Activated CD4-positive, alpha-beta T cell treated with anti-CD3 and anti-CD28 coated beads, Interleukin-2, amount 50 U/mL, for 4 hours (primary cell): ENCODE data around the gene PGLYRP4.
A peak's percentile ranks its signal among the peaks of the same experiment; 100 is the strongest.
"Not testable (repeated sequence)": the region's sequence is repeated elsewhere in the genome, so short reads cannot be mapped to it uniquely, and the experiment has no call there.

Experiments
- DNase-seq, 2 experiments: peaks; one replicate each; pipeline ENCODE4 v3.0.0-alpha.2; 2020

Gene PGLYRP4

GRCh38 chr1:153355445-153356071 is 6.9 kb upstream of the PGLYRP4 start:
- DNase-seq = no peak

GRCh38 chr1:153354515-153355193 is 6.0 kb upstream of the PGLYRP4 start:
- DNase-seq = no peak

DNA sequence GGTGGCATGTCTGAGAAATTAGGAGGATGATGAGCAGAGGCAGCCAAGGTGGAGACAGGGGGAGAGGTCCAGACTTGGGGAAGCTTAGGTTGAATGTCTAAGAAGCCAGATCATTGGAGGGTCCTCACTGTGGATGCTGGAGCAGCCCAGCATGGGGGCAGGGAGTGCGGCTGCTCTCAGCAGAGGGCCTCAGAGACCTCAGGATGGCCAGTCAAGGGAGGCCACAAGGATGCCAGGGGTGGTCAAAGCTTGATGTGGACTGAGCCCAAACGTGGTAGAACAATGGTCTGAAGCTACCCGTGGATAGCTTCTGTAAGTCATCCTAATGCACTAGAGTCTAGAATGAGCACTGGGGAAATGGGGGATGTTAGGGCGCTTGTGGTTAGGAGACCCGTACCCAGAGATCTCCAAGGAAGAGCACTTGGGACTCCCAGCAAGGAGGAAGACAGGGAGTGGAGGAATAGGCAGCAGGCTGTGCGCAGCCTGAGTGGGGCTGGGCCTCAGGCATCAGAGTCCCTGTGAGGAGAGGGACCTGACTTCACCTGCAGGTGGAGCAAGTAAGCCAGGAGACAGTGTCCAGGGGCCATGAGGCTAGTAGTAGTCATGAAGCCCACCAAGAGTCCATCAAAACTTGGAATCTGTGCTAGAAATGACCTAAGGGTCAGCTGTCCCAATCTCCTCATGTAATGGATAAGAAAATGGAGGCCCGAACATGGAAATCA is 4.7 kb upstream of the PGLYRP4 start:
- DNase-seq = no peak

GRCh38 chr1:153352523-153352922 is 3.9 kb upstream of the PGLYRP4 start:
- DNase-seq = peak; percentile 46 to 53

DNA sequence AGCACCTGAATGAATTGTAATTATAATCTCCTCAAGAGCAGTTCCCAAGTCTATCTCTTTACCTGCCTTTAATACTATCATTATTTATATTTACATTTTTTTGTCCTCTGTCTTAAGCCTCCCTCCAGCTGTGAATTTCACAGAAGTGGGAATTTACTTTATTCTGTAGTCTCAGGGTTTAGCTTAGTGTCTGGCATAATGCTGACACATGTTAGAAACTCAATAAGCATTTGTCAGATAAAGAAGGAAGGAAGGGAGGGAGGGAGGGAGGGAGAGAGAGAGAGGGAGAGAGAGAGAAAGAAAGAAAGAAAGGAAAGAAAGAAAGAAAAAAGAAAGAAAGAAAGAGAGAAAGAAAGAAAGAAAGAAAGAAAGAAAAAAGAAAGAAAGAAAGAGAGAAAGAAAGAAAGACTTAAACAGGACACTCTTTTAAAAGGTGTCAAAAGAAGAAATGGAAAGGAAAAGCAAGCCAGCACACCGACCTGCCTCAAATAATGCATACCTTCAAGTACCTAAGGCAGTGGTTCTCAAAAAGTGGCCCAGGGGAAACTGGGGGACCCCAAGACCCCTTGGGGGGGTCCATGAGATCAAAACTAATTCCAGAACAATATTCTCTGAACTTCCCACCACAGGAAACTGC is 1.8 kb upstream of the PGLYRP4 start:
- no peak for DNase-seq

- no peak for DNase-seq
These were observed 1.0 kb upstream of the PGLYRP4 start for GRCh38 chr1:153349363-153350320.

- DNase-seq = no peak
These were observed 785 bp downstream of the PGLYRP4 start for GRCh38 chr1:153347856-153348255.

DNA sequence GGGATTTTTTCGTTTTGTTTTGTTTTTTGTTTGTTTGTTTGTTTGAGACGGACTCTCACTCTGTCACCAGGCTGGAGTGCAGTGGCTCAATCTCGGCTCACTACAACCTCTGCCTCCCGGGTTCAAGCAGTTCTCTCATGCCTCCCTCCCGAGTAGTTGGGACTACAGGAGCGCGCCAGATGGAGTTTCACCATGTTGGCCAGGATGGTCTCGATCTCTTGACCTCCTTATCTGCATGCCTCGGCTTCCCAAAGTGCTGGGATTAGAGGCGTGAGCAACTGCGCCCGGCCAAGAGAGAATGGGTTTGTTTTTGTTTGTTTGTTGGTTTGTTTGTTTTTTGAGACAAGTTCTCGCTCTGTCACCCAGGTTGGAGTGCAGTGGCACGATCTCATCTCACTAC is 1.6 kb downstream of the PGLYRP4 start:
- not testable (repeated sequence) for DNase-seq

GRCh38 chr1:153346077-153346723 is 2.4 kb downstream of the PGLYRP4 start:
- DNase-seq = no peak

DNA sequence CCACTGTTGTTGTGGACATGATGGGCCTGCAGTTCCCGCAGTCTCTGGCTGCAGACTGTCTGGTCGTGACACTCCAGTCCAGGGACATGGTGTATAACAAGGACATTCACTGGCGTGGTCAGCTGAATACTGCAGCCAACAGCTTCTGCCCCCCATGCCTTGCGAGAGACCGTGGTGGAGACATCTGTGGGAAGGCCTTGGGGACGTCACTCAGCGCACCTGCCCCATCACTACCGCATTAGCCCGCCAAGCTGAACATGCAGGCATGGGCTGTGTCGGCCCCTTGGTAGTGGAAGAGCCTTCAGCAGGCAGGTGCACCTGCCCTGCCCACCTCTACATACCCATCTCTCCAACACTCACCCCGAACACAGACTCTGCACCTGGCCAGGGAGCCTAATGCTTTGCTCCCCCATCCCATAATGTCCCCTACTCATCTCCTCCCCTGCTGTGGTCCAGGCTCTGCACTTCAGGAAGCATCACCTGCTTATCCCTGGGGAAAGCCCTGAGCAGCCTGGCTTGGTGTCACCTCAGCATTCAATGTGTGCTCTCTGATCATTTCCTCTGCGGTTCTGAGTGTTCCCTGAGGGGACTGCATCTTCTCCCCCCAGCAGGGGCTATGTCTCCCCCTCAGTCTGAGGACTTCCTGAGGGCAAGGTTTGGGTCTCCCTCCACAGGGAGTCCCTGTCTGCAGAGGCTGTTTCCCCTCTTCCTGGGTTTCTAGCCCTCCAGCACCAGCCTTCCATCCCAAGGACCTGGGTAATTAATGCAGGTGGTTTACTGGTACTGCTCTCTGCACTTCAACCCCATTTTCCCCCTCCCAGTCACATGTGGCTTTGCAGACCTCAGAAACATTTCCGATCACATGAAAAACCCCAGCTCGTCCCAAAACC is 3.2 kb downstream of the PGLYRP4 start:
- DNase-seq = no peak

- DNase-seq = no peak
These were observed 4.0 kb downstream of the PGLYRP4 start for GRCh38 chr1:153344718-153345025.

DNA sequence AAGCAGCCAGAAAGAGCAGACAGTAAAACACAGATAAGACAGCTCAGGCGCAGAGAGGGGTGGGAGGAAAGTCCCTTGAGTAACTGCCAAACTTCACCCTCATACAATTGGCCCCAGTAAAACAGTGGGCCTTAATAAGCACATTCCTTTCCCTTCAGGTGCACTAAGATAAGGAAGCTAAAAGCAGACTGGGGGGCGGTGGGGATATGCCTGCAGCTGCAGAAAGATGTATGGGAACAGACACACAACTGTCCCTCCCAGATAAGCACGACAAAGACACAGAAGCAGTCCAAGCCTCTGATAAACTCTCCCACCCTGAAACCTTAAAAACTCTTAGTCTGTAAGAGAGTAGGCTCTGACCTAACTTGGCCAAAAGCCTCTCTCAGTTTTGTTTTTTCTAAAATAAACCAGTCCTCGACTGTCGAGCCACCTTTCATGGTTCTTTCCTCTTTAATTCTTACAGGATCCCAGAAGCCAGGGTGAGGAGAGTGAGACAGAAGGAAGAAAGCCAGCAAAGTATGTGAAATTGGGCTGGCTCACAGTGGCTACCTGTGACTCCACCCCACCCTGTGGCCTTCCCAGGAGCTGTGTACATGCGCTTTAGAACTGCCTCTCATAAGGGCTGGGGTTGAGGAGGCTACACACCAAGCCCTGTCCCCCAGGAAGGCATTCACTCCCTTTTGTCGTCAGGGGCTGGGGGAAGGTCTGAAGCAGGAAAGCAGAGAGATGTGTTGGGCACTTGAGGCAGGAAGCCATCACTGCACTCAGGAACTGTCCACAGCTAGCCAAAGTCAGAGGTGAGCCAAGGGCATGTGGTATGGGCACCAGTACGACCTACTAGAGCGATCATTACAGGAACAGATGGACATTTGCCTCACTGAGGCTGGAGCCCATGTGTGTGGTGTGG is 4.6 kb downstream of the PGLYRP4 start:
- DNase-seq = no peak

DNA sequence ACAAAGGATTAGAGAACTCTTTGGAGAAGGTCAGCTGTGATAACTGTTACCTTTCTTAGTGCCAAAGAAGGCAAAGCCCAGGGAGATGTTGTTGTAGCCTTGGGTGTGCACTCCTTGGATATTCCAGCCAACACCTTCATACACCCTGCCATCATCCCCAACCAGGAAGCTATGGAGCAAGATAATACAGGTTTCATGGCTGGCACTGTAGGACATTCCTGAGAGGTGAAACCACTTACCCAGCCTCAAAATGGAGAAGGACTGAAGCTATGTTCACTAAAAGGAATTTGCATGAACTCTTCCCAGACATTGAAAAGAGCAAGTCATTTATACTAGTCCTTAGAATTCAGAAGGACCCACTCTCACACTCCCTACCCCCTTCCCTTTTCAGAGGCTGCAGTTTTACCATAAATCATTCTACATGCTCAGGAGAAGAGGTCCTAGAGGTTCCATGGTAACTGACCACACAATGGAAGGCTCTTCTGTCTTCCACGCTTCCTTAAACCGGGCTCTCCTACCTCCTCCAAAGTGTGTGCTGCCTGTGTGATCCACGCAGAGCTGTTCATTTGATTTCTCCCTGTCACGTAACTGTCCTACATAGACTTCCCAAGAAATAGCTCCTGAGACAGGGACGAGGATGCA is 5.5 kb downstream of the PGLYRP4 start:
- DNase-seq = no peak

DNA sequence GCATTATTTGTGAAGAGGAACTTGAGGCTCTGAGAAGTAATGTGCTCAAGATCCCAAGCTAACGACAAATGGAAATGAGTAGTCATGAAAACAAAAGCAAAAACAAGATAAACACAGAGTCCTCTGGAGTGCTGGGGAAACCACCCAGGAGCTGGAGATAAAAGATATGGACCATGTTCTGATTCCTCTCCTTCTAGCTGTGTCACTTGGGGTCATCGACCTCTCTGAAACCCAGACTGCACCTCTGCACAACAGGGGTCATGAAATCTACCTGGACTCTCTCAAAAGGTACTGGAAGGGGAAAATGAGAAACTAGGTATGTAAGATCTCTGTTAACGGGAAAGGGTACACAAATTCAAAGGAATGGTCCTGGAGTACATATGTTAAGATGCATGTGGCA is 6.5 kb downstream of the PGLYRP4 start:
- DNase-seq = no peak

DNA sequence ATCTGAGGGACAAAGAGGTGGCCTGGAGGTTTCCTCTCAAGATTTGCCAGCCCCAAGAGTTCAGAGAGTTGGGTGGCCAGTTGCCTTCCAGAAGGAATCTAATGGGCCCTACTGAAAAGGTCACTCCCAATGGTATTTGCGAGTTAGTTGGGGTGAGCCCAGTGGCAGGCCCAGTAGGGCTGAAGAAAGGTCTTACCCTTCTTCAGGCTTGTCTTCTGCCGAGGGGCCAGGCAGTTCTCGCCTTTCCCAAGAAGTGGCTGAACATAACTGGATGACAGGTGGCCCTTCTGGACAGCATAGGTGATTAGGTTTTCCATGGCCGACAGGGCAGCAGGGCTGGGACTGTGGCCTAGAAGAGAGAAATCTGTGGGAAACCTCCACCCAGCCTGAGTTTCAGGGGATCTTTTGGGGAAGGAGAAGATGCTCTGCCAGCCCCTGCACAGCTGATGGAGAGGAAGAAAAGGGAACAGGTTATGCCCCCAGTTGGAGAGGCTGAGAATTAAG is 7.2 kb downstream of the PGLYRP4 start:
- no peak for DNase-seq

DNA sequence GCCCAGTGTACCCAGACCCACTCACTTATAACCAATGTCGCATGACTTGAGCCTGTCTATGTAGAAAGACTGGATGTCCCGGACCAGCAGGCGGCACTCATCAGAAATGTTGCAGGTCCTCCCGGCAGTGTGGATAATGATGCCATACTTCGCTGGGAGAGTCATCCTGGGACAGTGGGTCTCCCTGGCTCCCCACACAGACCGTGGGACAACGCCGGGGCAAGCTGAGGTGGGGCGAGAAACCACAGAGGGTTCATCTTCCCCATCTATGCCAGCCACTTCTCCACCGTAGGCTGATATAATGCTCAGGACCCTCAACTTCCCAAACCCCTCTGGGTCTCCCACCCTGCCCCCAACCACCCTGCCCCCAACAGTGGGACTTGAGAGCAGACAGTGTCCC is 8.3 kb downstream of the PGLYRP4 start:
- DNase-seq = no peak

- DNase-seq = no peak
These were observed 8.8 kb downstream of the PGLYRP4 start for GRCh38 chr1:153339802-153340201.

GRCh38 chr1:153337980-153338853 is 10.4 kb downstream of the PGLYRP4 start:
- no peak for DNase-seq
